GM23248 (cell line): ENCODE data around the gene KCNT1.

Experiments used
- EZH2 ChIP-seq: fragments of 200-600 bp; sonication (generic); IDR thresholded peaks from 2 replicates; pipeline ENCODE4 v1.6.1; 2018; ENCODE audit warnings: antibody characterized with exemption, mild to moderate bottlenecking; ENCODE audit not compliant: insufficient read depth, poor library complexity, severe bottlenecking
- EZH2phosphoT487 ChIP-seq: fragments of 200-600 bp; sonication (generic); IDR thresholded peaks from 2 replicates; pipeline ENCODE4 v1.6.1; 2018; ENCODE audit warnings: antibody characterized with exemption, moderate library complexity, mild to moderate bottlenecking, low read depth; ENCODE audit not compliant: insufficient read depth

DNA sequence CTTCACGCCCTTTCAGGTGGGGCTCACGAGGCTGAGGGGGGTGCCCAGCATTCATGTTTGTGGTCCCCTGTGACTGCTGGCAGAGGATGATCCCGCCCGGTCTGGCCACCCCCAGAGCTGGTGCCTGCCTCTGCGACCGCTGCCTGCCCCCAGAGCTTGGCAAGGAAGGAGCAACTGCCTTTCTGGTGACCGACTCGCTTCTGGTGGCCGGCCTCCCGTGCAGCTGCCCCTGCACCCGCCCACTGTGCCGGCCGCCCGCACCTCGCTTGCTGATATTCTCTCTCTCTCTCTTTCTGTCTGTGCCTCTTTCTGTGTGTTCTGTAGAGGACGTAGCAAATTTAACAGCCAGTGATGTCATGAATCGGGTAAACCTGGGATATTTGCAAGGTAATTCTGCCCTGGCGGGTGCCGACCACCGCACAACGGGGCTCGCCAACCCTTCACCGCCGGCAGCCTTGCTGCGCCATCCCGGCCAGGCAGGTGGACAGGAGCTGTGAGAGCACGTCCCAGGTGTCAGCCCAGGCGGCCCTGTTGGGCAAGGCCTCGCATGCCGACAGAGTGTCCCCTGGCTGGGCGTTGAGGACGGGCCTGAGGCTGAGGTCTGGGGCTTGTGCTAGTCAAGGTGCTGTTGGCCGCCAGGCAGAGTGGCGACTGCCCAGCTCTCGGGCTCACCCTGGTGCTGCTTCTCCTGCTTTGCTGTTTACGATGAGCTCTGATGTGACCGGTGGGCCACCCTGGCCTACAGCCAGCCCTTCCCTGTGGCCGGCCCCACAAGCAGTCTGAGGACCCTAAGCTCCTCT, 86.0 kb downstream of the KCNT1 start:
- TF ChIP-seq EZH2phosphoT487 (no peak), EZH2 (no peak)
